HG02884 (cell line): Measurements from ENCODE around the gene FBXL13.
"Not testable (repeated sequence)": the region's sequence is repeated elsewhere in the genome, so short reads cannot be mapped to it uniquely, and the experiment has no call there.

Source experiments
- ATAC-seq: cut with Tn5 transposase; IDR thresholded peaks from one replicate; pipeline ENCODE4 v1.9.1; 2021; ENCODE audit warnings: mild to moderate bottlenecking, moderate library complexity; ENCODE audit not compliant: unreplicated experiment

The FBXL13 gene

DNA sequence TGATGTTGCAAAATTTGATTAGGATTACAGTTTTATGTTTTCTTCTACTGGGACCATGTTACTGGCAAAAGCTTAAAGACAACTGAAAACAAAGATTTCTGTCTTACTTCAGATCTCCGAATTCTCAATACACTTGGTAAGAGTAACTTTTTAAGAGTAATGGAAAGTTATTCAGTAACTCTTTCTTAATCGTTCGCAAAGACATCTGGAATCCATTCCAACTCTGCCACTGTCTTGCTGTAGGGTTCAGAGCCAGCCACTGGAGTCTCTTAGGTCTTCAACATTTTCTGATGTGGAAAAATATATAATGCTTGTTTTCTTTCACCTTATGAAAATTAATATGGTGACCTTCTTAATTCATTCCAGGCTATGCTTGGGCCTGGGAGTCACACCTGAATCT lies 295.9 kb downstream of the FBXL13 start:
- not testable (repeated sequence) for ATAC-seq

DNA sequence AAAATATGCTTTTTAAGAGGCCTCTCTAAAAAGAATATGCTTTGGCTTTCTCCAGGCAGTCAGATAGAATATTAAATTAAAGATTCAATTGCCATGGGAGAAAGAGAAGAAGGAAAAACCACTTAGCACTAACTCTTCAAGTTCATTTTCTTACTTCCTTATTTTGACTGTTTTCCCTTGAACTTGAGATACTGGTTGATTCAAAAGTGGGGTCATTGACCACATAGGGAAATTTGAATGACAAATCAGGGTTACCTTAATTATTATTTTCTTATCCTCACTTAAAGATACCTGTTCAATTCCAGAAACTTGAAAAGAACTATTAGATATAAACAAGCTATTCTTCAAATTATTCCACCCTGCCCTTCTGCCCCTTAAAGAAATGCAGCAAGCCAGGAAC lies 298.4 kb downstream of the FBXL13 start:
- not testable (repeated sequence) for ATAC-seq

DNA sequence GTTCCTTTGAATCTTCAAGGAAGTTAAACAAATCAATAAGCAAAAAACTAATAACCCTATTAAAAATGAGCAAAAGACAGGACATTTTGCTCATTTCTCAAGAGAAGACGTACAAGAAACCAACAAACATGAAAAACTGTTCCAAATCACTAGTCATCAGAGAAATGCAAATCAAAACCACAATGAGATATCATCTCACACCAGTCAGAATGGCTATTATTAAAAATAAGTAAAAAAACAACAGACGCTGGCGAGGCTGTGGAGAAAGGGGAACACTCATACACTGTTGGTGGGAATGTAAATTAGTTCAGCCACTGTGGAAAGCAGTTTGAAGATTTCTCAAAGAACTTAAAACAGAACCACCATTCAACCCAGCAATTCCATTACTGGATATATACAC lies 304.1 kb downstream of the FBXL13 start:
- peak; percentile 68 for ATAC-seq

DNA sequence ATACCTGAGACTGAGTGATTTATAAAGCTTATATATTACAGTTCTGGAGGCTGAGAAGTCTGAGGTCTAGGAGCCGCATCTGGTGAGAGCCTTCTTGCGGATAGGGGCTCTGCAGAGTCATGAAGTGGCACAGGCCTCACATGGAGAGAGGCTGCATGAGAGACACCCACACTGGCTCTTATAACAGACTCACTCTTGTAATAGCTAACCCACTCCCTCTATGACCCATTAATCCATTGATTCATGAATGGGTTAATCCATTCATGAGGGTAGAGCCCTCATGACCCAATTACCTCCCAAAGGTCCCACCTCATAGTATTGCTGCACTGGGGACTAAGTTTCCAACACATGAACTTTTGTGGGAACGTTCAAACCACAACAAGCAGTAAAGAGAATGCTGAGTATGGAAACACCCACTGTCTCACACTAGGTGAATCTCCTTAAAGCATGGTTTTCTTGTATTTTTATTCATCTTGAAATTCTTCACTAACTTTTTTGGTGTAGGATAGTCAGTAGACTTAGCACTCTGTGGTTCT lies 304.9 kb downstream of the FBXL13 start:
- ATAC-seq: peak; percentile 29

DNA sequence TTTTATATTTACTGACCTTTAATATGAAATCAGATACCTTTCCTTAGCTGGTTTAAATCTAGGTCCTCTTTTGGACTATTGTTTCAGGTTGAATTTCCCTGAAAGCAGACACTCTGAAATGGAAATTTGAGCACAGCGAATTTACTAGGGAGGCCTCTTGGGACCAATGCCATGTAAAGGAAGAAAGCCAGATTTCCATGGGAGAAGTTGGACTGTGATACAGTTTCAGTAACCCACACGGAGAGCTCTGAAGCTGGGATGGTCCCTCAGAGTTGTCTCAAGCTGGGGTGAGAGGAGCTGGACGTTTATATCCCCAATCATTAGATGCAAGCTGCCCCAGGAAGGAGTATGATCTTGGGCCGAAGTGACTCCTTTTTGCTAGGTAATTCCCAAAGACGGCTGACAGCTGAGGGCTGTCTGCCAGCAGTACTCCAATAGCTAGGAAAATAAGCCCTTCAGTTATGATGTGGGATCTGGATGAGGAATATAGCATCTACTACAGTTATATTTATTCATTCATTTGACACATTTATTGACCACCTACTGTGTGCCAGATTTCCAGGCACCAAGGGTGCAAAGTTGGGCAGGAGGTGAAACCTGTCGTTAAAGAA lies 311.2 kb downstream of the FBXL13 start:
- ATAC-seq: not testable (repeated sequence)
